Measurements from ENCODE around the gene SEC24D.

SEC24D gene

GRCh38 chr4:118761397-118762016 is 74.4 kb downstream of the SEC24D start:
- ChIA-PET CTCF (no interaction called here), POLR2A (no interaction called here)

GRCh38 chr4:118760493-118760892 is 75.4 kb downstream of the SEC24D start:
- CTCF ChIA-PET = no interaction called here
- TF ChIP-seq FOXK2 (IDR thresholded peaks at IDR 0.05) (no peak), FOXA1 (IDR thresholded peaks at IDR 0.05) (no peak), ELF4 (IDR thresholded peaks at IDR 0.05) (no peak), PKNOX1 (IDR thresholded peaks at IDR 0.05) (no peak), NFRKB (IDR thresholded peaks at IDR 0.05) (no peak), ZNF384 (IDR thresholded peaks at IDR 0.05) (no peak), ARNT (IDR thresholded peaks at IDR 0.05) (no peak), SP1 (IDR thresholded peaks at IDR 0.05) (no peak), BHLHE40 (IDR thresholded peaks at IDR 0.05; ENCODE audit: borderline replicate concordance) (no peak), CTBP1 (IDR thresholded peaks at IDR 0.05; ENCODE audit: borderline replicate concordance) (no peak), HDGF (IDR thresholded peaks at IDR 0.05; ENCODE audit: borderline replicate concordance) (no peak), SUZ12 (IDR thresholded peaks at IDR 0.05) (no peak), TARDBP (IDR thresholded peaks at IDR 0.05) (no peak), L3MBTL2 (conservative IDR thresholded peaks at IDR 0.05) (no peak), LEF1 (IDR thresholded peaks at IDR 0.05; ENCODE audit: borderline replicate concordance) (no peak), FOXM1 (IDR thresholded peaks at IDR 0.05; ENCODE audit: borderline replicate concordance) (no peak)
- DNase-seq (ENCODE audit: extremely low spot score) = no peak
- POLR2A ChIA-PET = no interaction called here

More at GRCh38 chr4:118761397-118762016, 74.4 kb downstream of the SEC24D start:
- no peak for TF ChIP-seq LEF1 (IDR thresholded peaks at IDR 0.05; ENCODE audit: borderline replicate concordance)
- TF ChIP-seq SUZ12 (IDR thresholded peaks at IDR 0.05) = no peak
- TF ChIP-seq FOXA1 (IDR thresholded peaks at IDR 0.05) = no peak
- no peak for TF ChIP-seq L3MBTL2 (conservative IDR thresholded peaks at IDR 0.05)
- TF ChIP-seq TARDBP (IDR thresholded peaks at IDR 0.05) = no peak
- TF ChIP-seq ZNF384 (IDR thresholded peaks at IDR 0.05) = no peak
- TF ChIP-seq FOXK2 (IDR thresholded peaks at IDR 0.05) = no peak
- no peak for TF ChIP-seq ELF4 (IDR thresholded peaks at IDR 0.05)
- no peak for TF ChIP-seq CTBP1 (IDR thresholded peaks at IDR 0.05; ENCODE audit: borderline replicate concordance)
- TF ChIP-seq ARNT (IDR thresholded peaks at IDR 0.05) = no peak
- no peak for TF ChIP-seq FOXM1 (IDR thresholded peaks at IDR 0.05; ENCODE audit: borderline replicate concordance)
- no peak for DNase-seq (ENCODE audit: extremely low spot score)

DNA sequence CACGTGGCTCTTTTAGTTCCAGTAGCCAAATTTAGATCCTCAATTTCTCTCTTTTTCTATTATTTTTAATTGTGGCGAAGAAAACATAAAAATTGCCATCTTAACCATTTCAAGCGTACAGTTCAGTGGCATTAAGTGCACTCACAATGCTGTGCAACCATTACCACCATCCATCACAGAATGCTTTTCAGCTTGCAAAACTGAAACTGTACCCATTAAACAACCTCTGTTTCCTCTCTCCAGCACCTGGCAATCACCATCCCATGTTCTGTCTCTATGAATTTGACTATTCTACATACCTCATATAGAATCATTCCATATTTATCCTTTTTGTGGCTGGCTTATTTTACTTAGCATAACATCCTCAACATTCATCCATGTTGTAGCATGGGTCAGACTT is 75.8 kb downstream of the SEC24D start:
- TF ChIP-seq SP1 (IDR thresholded peaks at IDR 0.05) (no peak), ELF4 (IDR thresholded peaks at IDR 0.05) (no peak), FOXK2 (IDR thresholded peaks at IDR 0.05) (no peak), FOXM1 (IDR thresholded peaks at IDR 0.05; ENCODE audit: borderline replicate concordance) (no peak), BHLHE40 (IDR thresholded peaks at IDR 0.05; ENCODE audit: borderline replicate concordance) (no peak), NFRKB (IDR thresholded peaks at IDR 0.05) (no peak)
- DNase-seq (ENCODE audit: extremely low spot score) = no peak
- ChIA-PET CTCF (no interaction called here), POLR2A (no interaction called here)

GRCh38 chr4:118759481-118759880 is 76.4 kb downstream of the SEC24D start:
- ChIA-PET POLR2A (no interaction called here), CTCF (no interaction called here)
- no peak for DNase-seq (ENCODE audit: extremely low spot score)
- TF ChIP-seq TARDBP (IDR thresholded peaks at IDR 0.05) = no peak
- no peak for TF ChIP-seq PKNOX1 (IDR thresholded peaks at IDR 0.05)

- DNase-seq (ENCODE audit: extremely low spot score) = no peak
- TF ChIP-seq PKNOX1 (IDR thresholded peaks at IDR 0.05) = no peak
- no peak for TF ChIP-seq NFRKB (IDR thresholded peaks at IDR 0.05)
- TF ChIP-seq L3MBTL2 (conservative IDR thresholded peaks at IDR 0.05) = no peak
- TF ChIP-seq FOXM1 (IDR thresholded peaks at IDR 0.05; ENCODE audit: borderline replicate concordance) = no peak
- TF ChIP-seq SUZ12 (IDR thresholded peaks at IDR 0.05) = no peak
- TF ChIP-seq FOXA1 (IDR thresholded peaks at IDR 0.05) = no peak
- no peak for TF ChIP-seq HDGF (IDR thresholded peaks at IDR 0.05; ENCODE audit: borderline replicate concordance)
- no peak for TF ChIP-seq LEF1 (IDR thresholded peaks at IDR 0.05; ENCODE audit: borderline replicate concordance)
- no peak for TF ChIP-seq SP1 (IDR thresholded peaks at IDR 0.05)
- ChIA-PET CTCF (no interaction called here), POLR2A (no interaction called here)
These were observed 77.6 kb downstream of the SEC24D start for GRCh38 chr4:118758293-118758692.

GRCh38 chr4:118757761-118758251 is 78.1 kb downstream of the SEC24D start:
- ChIA-PET CTCF (no interaction called here), POLR2A (no interaction called here)
- DNase-seq (ENCODE audit: extremely low spot score) = no peak
- TF ChIP-seq L3MBTL2 (conservative IDR thresholded peaks at IDR 0.05) (no peak), FOXM1 (IDR thresholded peaks at IDR 0.05; ENCODE audit: borderline replicate concordance) (no peak)

DNA sequence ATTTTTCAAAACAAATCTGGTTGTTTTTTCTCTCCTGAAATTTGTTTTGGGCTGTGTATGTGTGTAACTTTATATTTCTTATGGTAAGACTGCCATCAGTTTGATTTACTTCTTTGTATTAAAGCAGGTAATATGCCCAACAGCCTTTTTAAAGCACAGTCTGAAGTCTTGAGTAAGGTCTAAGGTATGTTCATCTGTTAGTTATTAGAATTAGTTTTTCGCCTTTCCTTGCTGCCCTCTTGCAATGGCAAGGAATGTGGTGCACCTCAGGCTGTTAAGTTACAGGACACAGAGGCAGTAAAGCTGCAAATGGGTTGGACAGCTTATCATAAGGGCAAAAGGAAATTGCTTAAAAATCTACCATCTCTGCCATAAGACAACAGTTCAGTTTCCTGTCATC is 79.0 kb downstream of the SEC24D start:
- no peak for DNase-seq (ENCODE audit: extremely low spot score)
- TF ChIP-seq FOXK2 (IDR thresholded peaks at IDR 0.05) = no peak
- no peak for TF ChIP-seq SUZ12 (IDR thresholded peaks at IDR 0.05)
- TF ChIP-seq BHLHE40 (IDR thresholded peaks at IDR 0.05; ENCODE audit: borderline replicate concordance) = no peak
- TF ChIP-seq NFRKB (IDR thresholded peaks at IDR 0.05) = no peak
- TF ChIP-seq HDGF (IDR thresholded peaks at IDR 0.05; ENCODE audit: borderline replicate concordance) = no peak
- no peak for TF ChIP-seq ELF4 (IDR thresholded peaks at IDR 0.05)
- no peak for TF ChIP-seq SP1 (IDR thresholded peaks at IDR 0.05)
- no peak for TF ChIP-seq PKNOX1 (IDR thresholded peaks at IDR 0.05)
- no peak for TF ChIP-seq LEF1 (IDR thresholded peaks at IDR 0.05; ENCODE audit: borderline replicate concordance)
- no peak for TF ChIP-seq TARDBP (IDR thresholded peaks at IDR 0.05)
- no peak for TF ChIP-seq CTBP1 (IDR thresholded peaks at IDR 0.05; ENCODE audit: borderline replicate concordance)
- CTCF ChIA-PET = interaction anchor here (1.3 kb wide), 1 partner anchor 15 kb away, joined by 3 read pairs; no protein-coding TSS in a partner anchor
- POLR2A ChIA-PET = no interaction called here
